ENCODE results near the gene BTF3. TPM values are rescaled to one million over a fixed set of nuclear protein-coding genes. Genes with fewer than 3 reads are reported as not detected.

Gene BTF3
- total and polyA plus RNA-seq, 2 of the 8 experiments (the other 6 are each of a cell fraction or from before 2014, with no cell fraction given): 396 to 754 TPM

GRCh38 chr5:73485715-73486114 is 12.5 kb upstream of the BTF3 start:
- H3K9me3 ChIP-seq (ENCODE audit: insufficient read depth in 2 of 2, low read depth in 1 of 2, low read length in 1 of 2): no peaks in the 10 kb centered on the region
- H3K4me1 ChIP-seq (replicated peaks in 1 of 4; ENCODE audit: control insufficient read depth in 3 of 4, insufficient read depth in 4 of 4, low read length in 3 of 4): peaks cover 14 to 24% (median 21%) of the 10 kb centered on the region in 4 experiments
- H2BK120ac ChIP-seq (replicated peaks; ENCODE audit: low read depth, low read length): peak overlapping the region; percentile 98
- peak overlapping the region; percentile 2 for H3K4ac ChIP-seq (replicated peaks; ENCODE audit: insufficient read length, low read depth, low read length)
- H2BK20ac ChIP-seq (ENCODE audit: low read length): peak overlapping the region; percentile 93; the same call in 1 of the 2 replicates
- H3K4me2 ChIP-seq (ENCODE audit: insufficient read depth in 1 of 2, low read depth in 2 of 2, low read length in 2 of 2): peak overlapping the region in 1 of 2 experiments; percentile 68; a peak in 1 of 4 replicates
- TF ChIP-seq SP2 (IDR thresholded peaks at IDR 0.05; ENCODE audit: low read length) (no peak), GABPA (IDR thresholded peaks at IDR 0.05; ENCODE audit: borderline replicate concordance, insufficient read depth, low read length) (no peak), TBP (IDR thresholded peaks at IDR 0.05; ENCODE audit: low read depth, low read length) (no peak), RAD21 (IDR thresholded peaks at IDR 0.05 in 1 of 2, conservative IDR thresholded peaks at IDR 0.05 in 1 of 2; ENCODE audit: low read depth in 2 of 2, low read length in 2 of 2) (no peak), ATF3 (IDR thresholded peaks at IDR 0.05; ENCODE audit: insufficient read depth, low read depth, low read length) (no peak), NRF1 (IDR thresholded peaks at IDR 0.05; ENCODE audit: low read depth, low read length) (no peak), SIN3A (conservative IDR thresholded peaks at IDR 0.05 in 1 of 2, IDR thresholded peaks at IDR 0.05 in 1 of 2; ENCODE audit: low read depth in 1 of 2, low read length in 2 of 2) (no peak), CBX5 (IDR thresholded peaks at IDR 0.05; ENCODE audit: low read depth, low read length) (no peak), GTF2F1 (IDR thresholded peaks at IDR 0.05; ENCODE audit: borderline replicate concordance, low read depth, low read length) (no peak), CREB1 (IDR thresholded peaks at IDR 0.05) (no peak), SAP30 (IDR thresholded peaks at IDR 0.05; ENCODE audit: insufficient read depth, insufficient replicate concordance, low read length) (no peak)
- H3K56ac ChIP-seq (replicated peaks; ENCODE audit: insufficient read length, low read depth, low read length): no peak overlapping the region
- H2AFZ ChIP-seq (ENCODE audit: low read length): no peak overlapping the region
- no peak overlapping the region for H2BK15ac ChIP-seq (ENCODE audit: low read length)
- H2AK5ac ChIP-seq (ENCODE audit: low read depth, low read length): peak overlapping the region; percentile 97
- FAIRE-seq: no peak
- no peaks in the 10 kb centered on the region for H3K27me3 ChIP-seq (replicated peaks in 1 of 4; ENCODE audit: control insufficient read depth in 3 of 4, extremely low read depth in 1 of 4, insufficient read depth in 3 of 4, low read length in 3 of 4)
- peak overlapping the region; percentile 76; the same call in 1 of the 2 replicates for H3K27ac ChIP-seq (ENCODE audit: low read depth, low read length)
- H4K5ac ChIP-seq (ENCODE audit: insufficient read length, low read depth, low read length): peak overlapping the region; percentile 60
- no peak overlapping the region for H3K23ac ChIP-seq (ENCODE audit: insufficient read length)
- ChIA-PET CTCF (ENCODE audit: partially characterized antibody) (interaction anchor here (1.1 to 5.3 kb wide), 5 partner anchors 11 to 43 kb away, joined by 3 to 38 read pairs (median 5); no protein-coding TSS in a partner anchor), POLR2A (ENCODE audit: partially characterized antibody) (interaction anchor here (1.3 to 9.3 kb wide), 4 partner anchors 12 to 29 kb away, joined by 5 to 170 read pairs (median 12); partner anchors contain the start of gene BTF3)
- no peaks in the 10 kb centered on the region for H3K36me3 ChIP-seq (ENCODE audit: control insufficient read depth in 2 of 4, insufficient read depth in 4 of 4, low read length in 3 of 4)
- H3K14ac ChIP-seq (ENCODE audit: insufficient read length): no peak overlapping the region
- peak overlapping the region; percentile 95 for H4K91ac ChIP-seq (replicated peaks; ENCODE audit: insufficient read length, low read length)
- DNase-seq (ENCODE audit: low read depth in 1 of 2, low spot score in 2 of 2): no peak
- WGBS, 2 experiments (ENCODE audit: extremely low coverage in 1 of 2, insufficient coverage in 1 of 2, insufficient read length in 1 of 2, insufficient replicate concordance in 2 of 2, low coverage in 1 of 2, low lambda C conversion rate in 2 of 2, missing lambda C conversion rate in 1 of 2): 88% methylated on average over 3 of the region's 3 CpGs; no CpG with 5 or more reads in 1 of the 2 experiments
- H2BK5ac ChIP-seq (ENCODE audit: low read depth, low read length): peak overlapping the region; percentile 97; the same call in 1 of the 2 replicates
- H3K79me2 ChIP-seq (ENCODE audit: control insufficient read depth in 1 of 2, insufficient read depth in 2 of 2, low read length in 2 of 2): no peaks in the 10 kb centered on the region
- H2BK12ac ChIP-seq (ENCODE audit: low read depth, low read length): peak overlapping the region; percentile 91
- no peak overlapping the region for H3K4me3 ChIP-seq (ENCODE audit: extremely low read depth in 1 of 4, insufficient read depth in 2 of 4, low read depth in 3 of 4, low read length in 4 of 4)
- H3K18ac ChIP-seq (ENCODE audit: extremely low read depth, low read length): peak overlapping the region; percentile 91
- no peak overlapping the region for H4K8ac ChIP-seq (ENCODE audit: extremely low read depth, insufficient read depth, low read length)
- no peaks in the 10 kb centered on the region; the same call in 1 of the 2 replicates for H3K23me2 ChIP-seq (ENCODE audit: low read depth, low read length)
- H4K20me1 ChIP-seq (replicated peaks in 1 of 2; ENCODE audit: control insufficient read depth in 1 of 2, insufficient read depth in 2 of 2, low read length in 2 of 2): no peaks in the 10 kb centered on the region
- H3K9ac ChIP-seq (replicated peaks in 1 of 4; ENCODE audit: extremely low read depth in 1 of 4, low read depth in 3 of 4, low read length in 3 of 4): no peak overlapping the region; a peak in 1 of 7 replicates
- H3K79me1 ChIP-seq (ENCODE audit: low read depth, low read length): no peaks in the 10 kb centered on the region
